ENCODE measurements around the gene CDK18. TPM values are rescaled to one million over a fixed set of nuclear protein-coding genes. Genes with fewer than 3 reads are reported as not detected.
"Not testable (repeated sequence)": the region's sequence is repeated elsewhere in the genome, so short reads cannot be mapped to it uniquely, and the experiment has no call there.

The CDK18 gene
- total RNA-seq, 4 donors from 2014 or later: 13.6 to 22.4 (median 16.9) TPM

DNA sequence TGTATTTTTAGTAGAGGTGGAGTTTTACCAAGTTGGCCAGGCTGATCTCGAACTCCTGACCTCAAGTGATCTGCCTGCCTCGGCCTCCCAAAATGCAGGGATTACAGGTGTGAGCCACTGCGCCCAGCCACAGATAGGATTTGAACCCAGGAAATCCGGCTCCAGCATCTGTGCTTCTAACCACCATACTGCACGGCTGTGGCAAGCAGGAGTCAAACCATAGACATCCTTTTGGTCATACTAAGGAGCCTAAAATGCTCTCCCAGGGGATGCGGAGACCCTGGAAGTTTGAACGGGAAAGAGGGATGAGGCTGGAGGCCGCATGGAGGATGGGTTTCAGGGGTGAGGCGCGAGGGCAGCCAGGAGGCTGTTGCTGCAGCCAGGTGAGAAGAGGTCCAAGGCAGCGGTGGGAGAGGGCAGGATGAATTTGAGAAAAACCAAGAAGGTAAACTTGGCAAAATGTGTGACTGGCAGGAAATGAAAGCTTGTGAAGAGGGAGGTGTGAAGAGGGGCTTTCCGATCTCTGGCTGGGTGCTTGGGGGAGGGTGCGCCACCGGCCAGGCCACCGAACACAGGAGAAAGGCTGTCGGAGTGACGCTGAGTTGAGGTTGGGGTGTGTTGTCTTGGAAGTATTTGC is 24.0 kb upstream of the CDK18 start:
- Histone ChIP-seq H3K27me3 (no peaks in the 10 kb centered on the region), H3K4me3 (replicated peaks in 1 of 3) (no peak overlapping the region), H3K27ac (no peak overlapping the region), H3K36me3 (no peaks in the 10 kb centered on the region), H3K9me3 (no peaks in the 10 kb centered on the region), H3K4me1 (peaks cover 5 to 14% of the 10 kb centered on the region in 2 donors)
- intact Hi-C loops (cut with DNase I): loop anchor here (5.0 kb wide), 1 partner anchor 43 kb away; no protein-coding TSS in a partner anchor
- 72 to 73% methylated on average over 15 to 17 of the region's 17 CpGs for WGBS, 2 donors
- DNase-seq: no peak
- TF ChIP-seq POLR2A (IDR thresholded peaks at IDR 0.05): no peak
- TF ChIP-seq, protein P1, sequence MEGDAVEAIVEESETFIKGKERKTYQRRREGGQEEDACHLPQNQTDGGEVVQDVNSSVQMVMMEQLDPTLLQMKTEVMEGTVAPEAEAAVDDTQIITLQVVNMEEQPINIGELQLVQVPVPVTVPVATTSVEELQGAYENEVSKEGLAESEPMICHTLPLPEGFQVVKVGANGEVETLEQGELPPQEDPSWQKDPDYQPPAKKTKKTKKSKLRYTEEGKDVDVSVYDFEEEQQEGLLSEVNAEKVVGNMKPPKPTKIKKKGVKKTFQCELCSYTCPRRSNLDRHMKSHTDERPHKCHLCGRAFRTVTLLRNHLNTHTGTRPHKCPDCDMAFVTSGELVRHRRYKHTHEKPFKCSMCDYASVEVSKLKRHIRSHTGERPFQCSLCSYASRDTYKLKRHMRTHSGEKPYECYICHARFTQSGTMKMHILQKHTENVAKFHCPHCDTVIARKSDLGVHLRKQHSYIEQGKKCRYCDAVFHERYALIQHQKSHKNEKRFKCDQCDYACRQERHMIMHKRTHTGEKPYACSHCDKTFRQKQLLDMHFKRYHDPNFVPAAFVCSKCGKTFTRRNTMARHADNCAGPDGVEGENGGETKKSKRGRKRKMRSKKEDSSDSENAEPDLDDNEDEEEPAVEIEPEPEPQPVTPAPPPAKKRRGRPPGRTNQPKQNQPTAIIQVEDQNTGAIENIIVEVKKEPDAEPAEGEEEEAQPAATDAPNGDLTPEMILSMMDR (IDR thresholded peaks at IDR 0.05): no peak

DNA sequence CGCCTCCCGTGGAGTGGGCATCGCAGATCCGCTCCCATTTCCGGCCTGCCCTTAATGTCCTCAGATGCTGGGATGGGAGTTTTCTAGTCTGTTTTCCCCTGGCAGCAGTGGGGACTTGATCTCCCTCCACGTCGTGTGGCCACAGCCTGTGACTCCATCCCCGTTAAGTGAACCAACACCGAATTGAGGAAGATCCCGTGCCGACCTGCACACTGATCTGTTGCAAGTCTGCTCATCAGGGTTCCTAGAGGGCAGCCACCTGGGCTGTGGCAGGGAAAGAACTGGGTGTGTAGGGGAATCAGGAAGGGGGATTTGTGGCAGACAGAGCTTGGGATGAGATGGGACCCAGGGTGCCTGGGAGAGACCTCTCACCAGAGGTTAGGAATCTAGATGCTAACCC is 23.3 kb upstream of the CDK18 start:
- Histone ChIP-seq H3K4me1 (peaks cover 5 to 18% of the 10 kb centered on the region in 2 donors), H3K27ac (no peak overlapping the region), H3K27me3 (no peaks in the 10 kb centered on the region), H3K36me3 (no peaks in the 10 kb centered on the region), H3K4me3 (replicated peaks in 1 of 3) (no peak overlapping the region), H3K9me3 (no peaks in the 10 kb centered on the region)
- 64 to 87% methylated on average over 10 to 11 of the region's 11 CpGs for WGBS, 2 donors
- intact Hi-C loops (cut with DNase I): loop anchor here (5.0 kb wide), 1 partner anchor 44 kb away; no protein-coding TSS in a partner anchor
- no peak for TF ChIP-seq POLR2A (IDR thresholded peaks at IDR 0.05)
- TF ChIP-seq, protein P1 (IDR thresholded peaks at IDR 0.05): no peak
- DNase-seq: no peak

DNA sequence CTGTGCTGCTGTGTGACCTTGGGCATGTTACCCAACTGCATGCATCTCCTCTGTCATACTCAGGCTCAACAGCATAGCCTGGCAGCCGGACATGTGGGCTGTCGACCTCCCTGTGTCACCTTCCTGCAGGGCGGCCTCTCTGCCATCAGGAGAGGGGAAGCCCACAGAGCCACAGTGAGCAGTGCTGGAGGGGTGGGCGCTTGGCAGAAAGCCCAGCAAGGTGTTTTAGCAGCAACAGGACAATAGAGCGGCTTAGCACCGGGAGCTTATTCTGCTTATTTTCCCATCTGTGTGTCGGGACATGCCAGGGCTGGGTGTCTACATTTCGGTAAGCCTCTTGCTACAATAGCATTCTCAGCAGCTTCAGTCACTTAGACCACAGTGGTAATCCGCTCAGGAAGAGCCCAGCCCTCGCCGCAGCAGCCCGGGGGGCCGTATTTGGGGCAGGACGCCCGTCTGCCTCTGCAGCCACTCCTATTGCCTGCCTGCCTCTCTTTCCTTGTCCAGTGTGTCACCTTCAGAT is 22.8 kb upstream of the CDK18 start:
- no peaks in the 10 kb centered on the region for H3K9me3 ChIP-seq
- 49 to 53% methylated on average over 9 to 14 of the region's 15 CpGs for WGBS, 2 donors
- no peak for TF ChIP-seq POLR2A (IDR thresholded peaks at IDR 0.05)
- TF ChIP-seq, protein P1 (IDR thresholded peaks at IDR 0.05): no peak
- peaks cover 5 to 18% of the 10 kb centered on the region in 2 donors for H3K4me1 ChIP-seq
- H3K27me3 ChIP-seq: no peaks in the 10 kb centered on the region
- H3K27ac ChIP-seq: no peak overlapping the region
- no peaks in the 10 kb centered on the region for H3K36me3 ChIP-seq
- H3K4me3 ChIP-seq (replicated peaks in 1 of 3): no peak overlapping the region
- intact Hi-C loops (cut with DNase I): loop anchor here (5.0 kb wide), 1 partner anchor 44 kb away; no protein-coding TSS in a partner anchor
- DNase-seq: no peak

DNA sequence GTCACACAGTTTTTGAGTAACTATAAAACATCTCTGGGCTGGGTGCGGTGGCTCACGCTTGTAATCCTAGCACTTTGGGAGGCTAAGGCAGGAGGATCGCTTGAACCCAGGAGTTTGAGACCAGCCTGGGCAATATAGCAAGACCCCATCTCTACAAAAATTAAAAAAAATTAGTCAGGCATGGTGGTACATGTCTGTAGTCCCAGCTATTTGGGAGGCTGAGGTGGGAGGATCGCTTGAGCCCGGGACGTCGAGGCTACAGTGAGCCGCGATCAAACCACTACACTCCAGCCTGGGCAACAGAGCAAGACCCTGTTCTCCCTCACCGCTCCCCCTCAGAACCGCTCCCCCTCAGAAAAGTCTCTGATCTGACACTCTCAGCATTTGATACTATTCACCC is 21.9 kb upstream of the CDK18 start:
- H3K9me3 ChIP-seq; H3K27ac ChIP-seq; H3K27me3 ChIP-seq; H3K4me3 ChIP-seq (replicated peaks in 1 of 3); H3K36me3 ChIP-seq; DNase-seq: not testable (repeated sequence)
- intact Hi-C loops (cut with DNase I): loop anchor here (5.0 kb wide), 1 partner anchor 45 kb away; no protein-coding TSS in a partner anchor
- H3K4me1 ChIP-seq: peaks cover 5 to 15% of the 10 kb centered on the region in 2 donors
- 91 to 95% methylated on average over 11 of the region's 11 CpGs for WGBS, 2 donors

DNA sequence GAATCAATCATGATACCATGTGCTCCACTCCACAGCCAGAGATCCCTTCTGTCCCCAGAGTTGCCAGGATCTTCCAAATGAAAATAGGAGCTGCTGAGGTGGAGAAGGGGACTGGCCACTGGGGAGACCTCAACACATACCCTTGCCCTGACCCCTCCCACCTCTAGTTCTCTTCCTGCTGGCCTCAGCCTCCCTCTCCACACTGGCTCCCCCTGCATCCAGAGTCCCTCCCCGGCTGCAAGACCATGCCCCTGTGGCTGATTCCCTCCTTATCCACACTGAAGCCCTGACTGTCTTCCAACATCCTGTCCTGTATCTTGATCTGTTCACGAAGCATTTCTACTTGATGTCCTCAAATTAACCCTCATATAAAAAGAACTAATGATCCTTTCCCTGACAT is 21.1 kb upstream of the CDK18 start:
- Histone ChIP-seq H3K4me3 (replicated peaks in 1 of 3) (no peak overlapping the region), H3K27me3 (no peaks in the 10 kb centered on the region), H3K27ac (no peak overlapping the region), H3K36me3 (no peaks in the 10 kb centered on the region), H3K4me1 (peaks cover under 1 to 7% of the 10 kb centered on the region in 2 donors), H3K9me3 (no peaks in the 10 kb centered on the region)
- no peak for DNase-seq
- intact Hi-C loops (cut with DNase I): loop anchor here (5.0 kb wide), 1 partner anchor 46 kb away; no protein-coding TSS in a partner anchor
- TF ChIP-seq POLR2A (IDR thresholded peaks at IDR 0.05): no peak
- TF ChIP-seq, protein P1 (IDR thresholded peaks at IDR 0.05): no peak
- WGBS, 2 donors: 75% methylated on average over 2 of the region's 2 CpGs

Data from thyroid gland (tissue), 4 donors.